Natural killer cell (primary cell): ENCODE results near the gene IRF6. TPM values are rescaled to one million over a fixed set of nuclear protein-coding genes. Genes with fewer than 3 reads are reported as not detected.

ENCODE experiments used
- ATAC-seq, 3 donors: fragments of 150-1000 bp in 2 of 3; fragments of 200-7000 bp in 1 of 3; cut with Tn5 transposase; 1 replicate in 1 of 3; 2 replicates in 2 of 3; pipeline ENCODE4 v1.10.0; 2021; ENCODE audit warnings: mild to moderate bottlenecking in 2 of 3, moderate library complexity in 2 of 3
- DNase-seq, 2 donors: peaks; one replicate each; pipeline versions ENCODE4 v3.0.0 to v3.0.0-alpha.2; 2013 to 2021; ENCODE audit warnings: mixed read lengths in 1 of 2
- H3K27ac ChIP-seq: one replicate; pipeline ENCODE4 v1.5.1; 2013; ENCODE audit warnings: mild to moderate bottlenecking, low read length
- H3K27me3 ChIP-seq: one replicate; pipeline ENCODE4 v1.6.1; 2013; ENCODE audit warnings: low read length; ENCODE audit not compliant: control insufficient read depth, insufficient read depth
- H3K36me3 ChIP-seq: one replicate; pipeline ENCODE4 v1.6.1; 2013; ENCODE audit warnings: low read length; ENCODE audit not compliant: control insufficient read depth, insufficient read depth
- H3K4me1 ChIP-seq: one replicate; pipeline ENCODE4 v1.6.1; 2013; ENCODE audit warnings: low read length; ENCODE audit not compliant: control insufficient read depth, insufficient read depth
- H3K4me3 ChIP-seq: one replicate; pipeline ENCODE4 v1.5.1; 2013; ENCODE audit warnings: low read length
- H3K9me3 ChIP-seq: one replicate; pipeline ENCODE4 v1.6.1; 2013; ENCODE audit warnings: low read length; ENCODE audit not compliant: control insufficient read depth, insufficient read depth
- H3K27ac Mint-ChIP-seq, 2 donors: one replicate each; pipeline ENCODE4 v1.8.0; 2022; ENCODE audit warnings: mild to moderate bottlenecking in 2 of 2, mixed read lengths in 2 of 2, moderate library complexity in 1 of 2
- H3K27me3 Mint-ChIP-seq, 2 donors: one replicate each; pipeline ENCODE4 v1.8.0; 2022; ENCODE audit warnings: low read depth in 2 of 2, mixed read lengths in 2 of 2
- H3K36me3 Mint-ChIP-seq: one replicate; pipeline ENCODE4 v1.8.0; 2022; ENCODE audit warnings: mixed read lengths
- H3K4me1 Mint-ChIP-seq, 2 donors: one replicate each; pipeline ENCODE4 v1.8.0; 2022; ENCODE audit warnings: mixed read lengths in 2 of 2
- H3K4me3 Mint-ChIP-seq: one replicate; pipeline ENCODE4 v1.8.0; 2022; ENCODE audit warnings: mild to moderate bottlenecking, moderate library complexity, mixed read lengths
- H3K9me3 Mint-ChIP-seq, 2 donors: one replicate each; pipeline ENCODE4 v1.8.0; 2022; ENCODE audit warnings: mixed read lengths in 2 of 2
- CTCF ChIP-seq: fragments of 200-600 bp; IDR thresholded peaks from one replicate; pipeline ENCODE4 v1.8.0; 2022; ENCODE audit warnings: antibody characterized with exemption
- WGBS: methylation state at CpG from one replicate; pipeline ENCODE4 v1.1.7; 2013; ENCODE audit warnings: missing lambda C conversion rate; ENCODE audit not compliant: insufficient coverage; 5-methylcytosine and 5-hydroxymethylcytosine counted together
- intact Hi-C: fragments of 100-400 bp; cut with micrococcal nuclease; formaldehyde crosslinking; loops from one replicate; pipeline ENCODE4 v1.14.2; 2022
- total RNA-seq, 4 donors: library from RNA; stranded (reverse); fragments of 120-200 nt in 1 of 4; gene quantifications; one replicate each; pipeline versions ENCODE4 v1.2.3 to v1.2.4, GENCODE V29; 2013 to 2022

IRF6 gene
- total RNA-seq, 3 donors from 2014 or later (not counting 1 experiment from before 2014, with no cell fraction given) = 2.5 to 11.2 (median 3.8) TPM

GRCh38 chr1:209778102-209778501 is 27.8 kb downstream of the IRF6 start:
- no peak for DNase-seq
- Mint-ChIP-seq H3K4me1 (peaks cover 31 to 46% of the 10 kb centered on the region in 2 donors), H3K4me3 (no peak overlapping the region), H3K9me3 (no peaks in the 10 kb centered on the region), H3K36me3 (peaks cover 51% of the 10 kb centered on the region), H3K27ac (peak overlapping the region; percentile 59 to 78), H3K27me3 (no peaks in the 10 kb centered on the region)
- Histone ChIP-seq H3K36me3 (peaks cover 97% of the 10 kb centered on the region), H3K27me3 (no peaks in the 10 kb centered on the region), H3K4me1 (peaks cover 6% of the 10 kb centered on the region), H3K27ac (no peak overlapping the region), H3K9me3 (no peaks in the 10 kb centered on the region), H3K4me3 (no peak overlapping the region)
- ATAC-seq = no peak
- WGBS = 93% methylated on average over 1 of the region's 1 CpG
- intact Hi-C loops = no loop called here
- no peak for TF ChIP-seq CTCF

- no peak for TF ChIP-seq CTCF
- Mint-ChIP-seq H3K27me3 (no peaks in the 10 kb centered on the region), H3K9me3 (no peaks in the 10 kb centered on the region), H3K4me3 (no peak overlapping the region), H3K4me1 (peaks cover 28 to 43% of the 10 kb centered on the region in 2 donors), H3K36me3 (peaks cover 49% of the 10 kb centered on the region), H3K27ac (peak overlapping the region; percentile 59 to 78)
- Histone ChIP-seq H3K4me3 (no peak overlapping the region), H3K9me3 (no peaks in the 10 kb centered on the region), H3K27ac (no peak overlapping the region), H3K27me3 (no peaks in the 10 kb centered on the region), H3K36me3 (peaks cover 97% of the 10 kb centered on the region), H3K4me1 (peaks cover 5% of the 10 kb centered on the region)
- ATAC-seq = no peak
- no peak for DNase-seq
- intact Hi-C loops = no loop called here
- 97% methylated on average over 2 of the region's 2 CpGs for WGBS
Measured at GRCh38 chr1:209777587-209777986, 28.4 kb downstream of the IRF6 start.

GRCh38 chr1:209775678-209776077 is 30.3 kb downstream of the IRF6 start:
- ATAC-seq = no peak
- WGBS = 61% methylated on average over 2 of the region's 2 CpGs
- Histone ChIP-seq H3K36me3 (peaks cover 83% of the 10 kb centered on the region), H3K4me1 (peaks cover 24% of the 10 kb centered on the region), H3K27me3 (no peaks in the 10 kb centered on the region), H3K4me3 (no peak overlapping the region), H3K9me3 (no peaks in the 10 kb centered on the region), H3K27ac (no peak overlapping the region)
- no peak for DNase-seq
- H3K27ac Mint-ChIP-seq = no peak overlapping the region
- peaks cover 24 to 38% of the 10 kb centered on the region in 2 donors for H3K4me1 Mint-ChIP-seq
- peaks cover 44% of the 10 kb centered on the region for H3K36me3 Mint-ChIP-seq
- TF ChIP-seq CTCF = no peak
- intact Hi-C loops = no loop called here
- no peak overlapping the region for H3K4me3 Mint-ChIP-seq
- H3K27me3 Mint-ChIP-seq = no peaks in the 10 kb centered on the region
- no peaks in the 10 kb centered on the region for H3K9me3 Mint-ChIP-seq

GRCh38 chr1:209774592-209774991 is 31.4 kb downstream of the IRF6 start:
- peaks cover 31% of the 10 kb centered on the region for H3K4me1 ChIP-seq
- DNase-seq = no peak
- H3K4me1 Mint-ChIP-seq = peaks cover 22 to 31% of the 10 kb centered on the region in 2 donors
- no peaks in the 10 kb centered on the region for H3K9me3 Mint-ChIP-seq
- no peak for ATAC-seq
- no peak overlapping the region for H3K27ac ChIP-seq
- no peak overlapping the region for H3K4me3 Mint-ChIP-seq
- H3K27ac Mint-ChIP-seq = no peak overlapping the region
- H3K36me3 ChIP-seq = peaks cover 75% of the 10 kb centered on the region
- H3K36me3 Mint-ChIP-seq = peaks cover 40% of the 10 kb centered on the region
- H3K27me3 ChIP-seq = no peaks in the 10 kb centered on the region
- no peak for TF ChIP-seq CTCF
- 81% methylated on average over 1 of the region's 1 CpG for WGBS
- intact Hi-C loops = no loop called here
- no peaks in the 10 kb centered on the region for H3K27me3 Mint-ChIP-seq
- no peak overlapping the region for H3K4me3 ChIP-seq
- no peaks in the 10 kb centered on the region for H3K9me3 ChIP-seq
